PC-3 (cell line): ENCODE measurements around the gene MED13L. TPM values are rescaled to one million over a fixed set of nuclear protein-coding genes. Genes with fewer than 3 reads are reported as not detected.

Experiments
- ATAC-seq: fragments of 200-7000 bp; cut with Tn5 transposase; 2 replicates; pipeline ENCODE4 v1.9.1; 2020; ENCODE audit warnings: mild to moderate bottlenecking, moderate library complexity
- BruUV-seq: library from RNA; stranded (reverse); fragments of 400-500 nt; replicated peaks from 2 replicates; lab custom pipeline; 2021; lab: Mats Ljungman, UMichigan
- CTCF ChIA-PET: fragments of 300-600 bp; sonication (Branson Sonifier 250); formaldehyde crosslinking; loops from one replicate; lab custom pipeline; 2022; ENCODE audit warnings: antibody characterized with exemption; lab: Charles Lee
- POLR2A ChIA-PET: fragments of 300-600 bp; sonication (Branson Sonifier 250); formaldehyde crosslinking; loops from one replicate; lab custom pipeline; 2022; ENCODE audit warnings: antibody characterized with exemption; ENCODE audit not compliant: unreplicated experiment; lab: Charles Lee
- DNase-seq: peaks from one replicate; pipeline ENCODE4 v3.0.0-alpha.2; 2015
- H2AFZ ChIP-seq: fragments of 300-600 bp; sonication (generic); 2 replicates; pipeline ENCODE4 v1.6.0; 2016; ENCODE audit warnings: antibody characterized with exemption, low read length
- H3F3A ChIP-seq: fragments of 300-600 bp; sonication (generic); one replicate; pipeline ENCODE4 v1.6.0; 2017; ENCODE audit warnings: antibody characterized with exemption, low read length, control low read depth, mild to moderate bottlenecking; ENCODE audit not compliant: unreplicated experiment
- H3K27ac ChIP-seq: fragments of 300-600 bp; sonication (generic); 2 replicates; pipeline ENCODE4 v1.5.1; 2016; ENCODE audit warnings: mild to moderate bottlenecking, low read length
- H3K27me3 ChIP-seq: fragments of 300-600 bp; sonication (generic); 2 replicates; pipeline ENCODE4 v1.6.1; 2016; ENCODE audit warnings: low read length, mixed read lengths
- H3K36me3 ChIP-seq: fragments of 300-600 bp; sonication (generic); 2 replicates; pipeline ENCODE4 v1.6.1; 2016; ENCODE audit warnings: low read depth, mixed run types, low read length, mixed read lengths
- H3K4me1 ChIP-seq: fragments of 300-600 bp; sonication (generic); 2 replicates; pipeline ENCODE4 v1.5.1; 2016; ENCODE audit warnings: low read length; ENCODE audit not compliant: insufficient read depth
- H3K4me2 ChIP-seq: fragments of 300-600 bp; sonication (generic); 2 replicates; pipeline ENCODE4 v1.6.0; 2016; ENCODE audit warnings: low read length
- H3K4me3 ChIP-seq: fragments of 300-600 bp; sonication (generic); 2 replicates; pipeline ENCODE4 v1.5.1; 2016; ENCODE audit warnings: mild to moderate bottlenecking, low read length, mixed read lengths
- H3K79me2 ChIP-seq: fragments of 300-600 bp; sonication (generic); 2 replicates; pipeline ENCODE4 v1.6.1; 2017; ENCODE audit warnings: low read length, mixed read lengths
- H3K9ac ChIP-seq: fragments of 300-600 bp; sonication (generic); 2 replicates; pipeline ENCODE4 v1.6.0; 2016; ENCODE audit warnings: mild to moderate bottlenecking, low read length
- H3K9me2 ChIP-seq: fragments of 300-600 bp; sonication (generic); replicated peaks from 2 replicates; pipeline ENCODE4 v1.6.1; 2016; ENCODE audit warnings: mixed run types, low read length, mixed read lengths
- H3K9me3 ChIP-seq: fragments of 300-600 bp; sonication (generic); 2 replicates; pipeline ENCODE4 v1.6.1; 2016; ENCODE audit warnings: low read length, mixed read lengths
- H4K20me1 ChIP-seq: fragments of 300-600 bp; sonication (generic); 2 replicates; pipeline ENCODE4 v1.6.1; 2016; ENCODE audit warnings: low read length, mixed read lengths
- EZH2 ChIP-seq: fragments of 300-600 bp; sonication (generic); IDR thresholded peaks from one replicate; pipeline ENCODE4 v1.6.1; 2017; ENCODE audit warnings: antibody characterized with exemption, mild to moderate bottlenecking, low read length; ENCODE audit not compliant: unreplicated experiment
- EZH2phosphoT487 ChIP-seq: fragments of 300-600 bp; sonication (generic); IDR thresholded peaks from 2 replicates; pipeline ENCODE4 v1.6.1; 2018; ENCODE audit warnings: mild to moderate bottlenecking, antibody characterized with exemption, low read length, borderline replicate concordance
- intact Hi-C: fragments of 100-400 bp; cut with micrococcal nuclease; formaldehyde crosslinking; loops from 2 replicates; pipeline ENCODE4 v1.9.0; 2023
- total RNA-seq: library from RNA; depleted of rRNA; stranded (reverse); fragments of >200 nt; gene quantifications from 2 replicates; pipeline ENCODE4 v1.2.3, GENCODE V29; 2014
- TF ChIP-seq, protein P1 (sequence below): fragments of 300-600 bp; sonication (generic); conservative IDR thresholded peaks from 2 replicates; pipeline ENCODE4 v1.5.1; 2017; ENCODE audit warnings: antibody characterized with exemption, low read depth, mild to moderate bottlenecking, low read length

The MED13L gene
- total RNA-seq, 1 experiment from 2014 or later: 61.2 TPM

DNA sequence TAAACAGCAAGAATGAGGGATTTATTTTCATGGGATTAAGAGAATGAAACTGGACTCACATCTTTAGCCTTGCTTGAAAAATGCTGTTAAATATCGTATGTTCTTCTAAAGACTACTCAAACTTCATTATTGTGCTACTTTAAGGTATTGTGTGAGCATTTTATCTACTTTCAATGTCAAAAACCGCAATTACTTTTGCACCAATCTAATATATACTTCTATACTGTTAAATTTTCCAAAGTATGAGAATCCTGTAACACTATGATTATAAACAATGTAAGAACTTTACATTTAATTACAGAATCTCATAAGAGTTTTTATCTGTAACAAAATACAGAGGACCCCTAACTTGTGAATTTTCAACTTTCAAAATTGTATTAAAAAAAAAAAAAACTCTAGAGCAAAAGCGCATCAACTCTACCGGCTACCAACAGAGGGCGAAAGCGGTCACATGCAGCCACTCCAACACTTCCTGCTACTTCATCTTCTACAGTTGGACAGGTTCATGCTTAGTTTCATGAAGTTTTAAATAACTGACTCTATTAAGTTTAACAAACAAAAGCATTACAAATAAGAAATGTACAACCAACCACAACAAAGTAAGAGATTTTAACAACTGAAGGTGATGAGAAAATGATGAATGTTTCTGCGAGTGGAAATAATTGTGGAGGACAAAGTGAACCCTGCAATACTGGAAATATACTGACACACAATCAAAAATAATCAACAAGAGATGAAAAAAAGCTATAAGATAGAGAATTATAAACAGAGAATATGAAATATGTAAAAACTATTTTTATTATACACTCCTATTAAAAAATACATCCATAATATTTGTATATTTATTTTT, 210.9 kb downstream of the MED13L start:
- ChIA-PET POLR2A (no interaction called here), CTCF (interaction anchor here (0.7 kb wide), 1 partner anchor 32 kb away, joined by 6 read pairs; no protein-coding TSS in a partner anchor)
- ATAC-seq: peak; percentile 61
- no TSS peak for BruUV-seq
- no peaks in the 10 kb centered on the region for H3K9me3 ChIP-seq
- no peak overlapping the region for H3K27ac ChIP-seq
- DNase-seq: peak; percentile 66
- no peaks in the 10 kb centered on the region for H3K9me2 ChIP-seq
- intact Hi-C loops: loop anchor here (1.0 to 5.0 kb wide), 4 partner anchors 34 to 171 kb away; no protein-coding TSS in a partner anchor
- peaks cover 73% of the 10 kb centered on the region for H3K79me2 ChIP-seq
- no peaks in the 10 kb centered on the region for H3F3A ChIP-seq
- H3K27me3 ChIP-seq: no peaks in the 10 kb centered on the region
- peaks cover 6% of the 10 kb centered on the region for H3K4me1 ChIP-seq
- H3K4me2 ChIP-seq: no peak overlapping the region
- no peak overlapping the region for H3K4me3 ChIP-seq
- no peak overlapping the region for H2AFZ ChIP-seq
- TF ChIP-seq EZH2phosphoT487: no peak
- TF ChIP-seq, protein P1, sequence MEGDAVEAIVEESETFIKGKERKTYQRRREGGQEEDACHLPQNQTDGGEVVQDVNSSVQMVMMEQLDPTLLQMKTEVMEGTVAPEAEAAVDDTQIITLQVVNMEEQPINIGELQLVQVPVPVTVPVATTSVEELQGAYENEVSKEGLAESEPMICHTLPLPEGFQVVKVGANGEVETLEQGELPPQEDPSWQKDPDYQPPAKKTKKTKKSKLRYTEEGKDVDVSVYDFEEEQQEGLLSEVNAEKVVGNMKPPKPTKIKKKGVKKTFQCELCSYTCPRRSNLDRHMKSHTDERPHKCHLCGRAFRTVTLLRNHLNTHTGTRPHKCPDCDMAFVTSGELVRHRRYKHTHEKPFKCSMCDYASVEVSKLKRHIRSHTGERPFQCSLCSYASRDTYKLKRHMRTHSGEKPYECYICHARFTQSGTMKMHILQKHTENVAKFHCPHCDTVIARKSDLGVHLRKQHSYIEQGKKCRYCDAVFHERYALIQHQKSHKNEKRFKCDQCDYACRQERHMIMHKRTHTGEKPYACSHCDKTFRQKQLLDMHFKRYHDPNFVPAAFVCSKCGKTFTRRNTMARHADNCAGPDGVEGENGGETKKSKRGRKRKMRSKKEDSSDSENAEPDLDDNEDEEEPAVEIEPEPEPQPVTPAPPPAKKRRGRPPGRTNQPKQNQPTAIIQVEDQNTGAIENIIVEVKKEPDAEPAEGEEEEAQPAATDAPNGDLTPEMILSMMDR: peak; percentile 98
- no peak overlapping the region for H3K9ac ChIP-seq
- H4K20me1 ChIP-seq: peaks cover 4% of the 10 kb centered on the region; the same call in 1 of the 2 replicates
- H3K36me3 ChIP-seq: no peaks in the 10 kb centered on the region

DNA sequence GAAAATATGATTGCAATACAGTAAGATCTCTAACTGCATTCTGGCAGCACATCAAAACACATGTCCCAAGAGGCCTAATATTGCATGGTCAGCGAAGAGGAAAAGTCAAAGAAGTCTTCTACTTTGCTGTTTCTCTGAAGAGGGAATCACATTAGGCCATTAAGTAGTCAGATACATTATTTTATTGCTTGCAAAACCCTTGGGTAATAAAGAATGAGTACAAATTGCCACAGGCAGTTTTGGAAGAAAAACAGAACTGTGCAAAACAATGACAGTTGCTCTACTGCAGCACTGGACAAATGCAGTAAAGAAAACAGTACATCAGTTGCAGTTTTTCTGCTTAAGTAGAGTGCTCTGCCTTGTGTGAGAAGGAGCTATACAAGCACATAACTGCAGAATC, 211.9 kb downstream of the MED13L start:
- H3K9ac ChIP-seq: no peak overlapping the region
- H2AFZ ChIP-seq: no peak overlapping the region

More for the DNA sequence above, 211.9 kb downstream of the MED13L start:
- peaks cover 76% of the 10 kb centered on the region for H3K79me2 ChIP-seq
- POLR2A ChIA-PET: no interaction called here
- no peak overlapping the region for H3K4me2 ChIP-seq
- peak; percentile 18 for ATAC-seq
- no peak for DNase-seq
- peaks cover 6% of the 10 kb centered on the region for H3K4me1 ChIP-seq
- no TSS peak for BruUV-seq
- H4K20me1 ChIP-seq: peaks cover 4% of the 10 kb centered on the region; the same call in 1 of the 2 replicates
- no peak overlapping the region for H3K27ac ChIP-seq
- no peaks in the 10 kb centered on the region for H3F3A ChIP-seq
- no peak for TF ChIP-seq EZH2
- TF ChIP-seq, protein P1: no peak
- no peaks in the 10 kb centered on the region for H3K9me2 ChIP-seq
- intact Hi-C loops: loop anchor here (1.0 to 5.0 kb wide), 4 partner anchors 33 to 172 kb away; no protein-coding TSS in a partner anchor
- H3K36me3 ChIP-seq: no peaks in the 10 kb centered on the region
- H3K27me3 ChIP-seq: no peaks in the 10 kb centered on the region
- no peak overlapping the region for H3K4me3 ChIP-seq
- no peaks in the 10 kb centered on the region for H3K9me3 ChIP-seq
- CTCF ChIA-PET: interaction anchor here (0.7 kb wide), 2 partner anchors 22 to 31 kb away, joined by 3 to 6 read pairs; no protein-coding TSS in a partner anchor
